CD14-positive monocyte (primary cell): Measurements from ENCODE around the gene IRF6. TPM values are rescaled to one million over a fixed set of nuclear protein-coding genes. Genes with fewer than 3 reads are reported as not detected.

Source experiments
- DNase-seq, 3 donors: peaks; one replicate each; pipeline ENCODE4 v3.0.0-alpha.2; 2011 to 2022
- H2AFZ ChIP-seq: 2 replicates; pipeline ENCODE4 v1.6.0; 2012; ENCODE audit warnings: mild to moderate bottlenecking, low read depth, low read length, inconsistent platforms; ENCODE audit not compliant: insufficient read depth, poor library complexity, severe bottlenecking
- H3K27ac ChIP-seq, 2 donors: 1 replicate in 1 of 2; 2 replicates in 1 of 2; pipeline ENCODE4 v1.5.1; 2012 to 2013; ENCODE audit warnings: low read length in 2 of 2, control low read depth in 1 of 2, inconsistent platforms in 1 of 2, low read depth in 1 of 2, mild to moderate bottlenecking in 1 of 2
- H3K27me3 ChIP-seq, 2 donors: one replicate each; pipeline versions ENCODE4 v1.6.0 to v1.6.1; 2011 to 2013; ENCODE audit warnings: low read length in 2 of 2; ENCODE audit not compliant: control insufficient read depth in 2 of 2, insufficient read depth in 2 of 2
- H3K36me3 ChIP-seq, 2 donors: replicated peaks in 1 of 2; 1 replicate in 1 of 2; 2 replicates in 1 of 2; pipeline versions ENCODE4 v1.5.1 to v1.6.1; 2012 to 2013; ENCODE audit warnings: low read length in 2 of 2, control low read depth in 1 of 2, inconsistent platforms in 1 of 2, mild to moderate bottlenecking in 1 of 2; ENCODE audit not compliant: insufficient read depth in 2 of 2, control insufficient read depth in 1 of 2
- H3K4me1 ChIP-seq, 2 donors: 1 replicate in 1 of 2; 2 replicates in 1 of 2; pipeline versions ENCODE4 v1.5.1 to v1.6.1; 2012 to 2013; ENCODE audit warnings: low read length in 2 of 2, control low read depth in 1 of 2, inconsistent platforms in 1 of 2, mild to moderate bottlenecking in 1 of 2, moderate library complexity in 1 of 2; ENCODE audit not compliant: insufficient read depth in 2 of 2, control insufficient read depth in 1 of 2
- H3K4me2 ChIP-seq: replicated peaks from 2 replicates; pipeline ENCODE3; 2012; ENCODE audit warnings: low read length, moderate library complexity, mild to moderate bottlenecking; ENCODE audit not compliant: poor library complexity, severe bottlenecking; ENCODE audit errors: extremely low read depth
- H3K4me3 ChIP-seq, 3 experiments: fragments of 200-600 bp in 1 of 3; sonication (generic) in 1 of 3; replicated peaks in 1 of 3; 1 replicate in 2 of 3; 2 replicates in 1 of 3; pipeline ENCODE4 v1.5.1; 2011 to 2013; ENCODE audit warnings: low read length in 3 of 3, mild to moderate bottlenecking in 3 of 3, control low read depth in 2 of 3, low read depth in 2 of 3, inconsistent platforms in 1 of 3, moderate library complexity in 1 of 3
- H3K79me2 ChIP-seq: 2 replicates; pipeline ENCODE4 v1.6.0; 2012; ENCODE audit warnings: mild to moderate bottlenecking, control low read depth, inconsistent platforms, low read length, moderate library complexity; ENCODE audit not compliant: insufficient read depth
- H3K9ac ChIP-seq: 2 replicates; pipeline ENCODE4 v1.6.0; 2017; ENCODE audit warnings: low read length, mild to moderate bottlenecking; ENCODE audit not compliant: insufficient read depth, poor library complexity, severe bottlenecking
- H3K9me3 ChIP-seq, 2 donors: replicated peaks in 1 of 2; 1 replicate in 1 of 2; 2 replicates in 1 of 2; pipeline versions ENCODE4 v1.5.1 to v1.6.1; 2012 to 2013; ENCODE audit warnings: low read length in 2 of 2, control low read depth in 1 of 2; ENCODE audit not compliant: control insufficient read depth in 1 of 2, insufficient read depth in 1 of 2
- H4K20me1 ChIP-seq: 2 replicates; pipeline ENCODE4 v1.6.0; 2012; ENCODE audit warnings: mild to moderate bottlenecking, low read length, control low read depth, moderate library complexity; ENCODE audit not compliant: insufficient read depth
- H3K27ac Mint-ChIP-seq, 7 donors: one replicate each; pipeline ENCODE4 v1.8.0; 2020; ENCODE audit warnings: mild to moderate bottlenecking in 7 of 7, mixed read lengths in 7 of 7, moderate library complexity in 6 of 7, inconsistent platforms in 2 of 7
- H3K27me3 Mint-ChIP-seq, 3 donors: one replicate each; pipeline ENCODE4 v1.8.0; 2021 to 2022; ENCODE audit warnings: low read depth in 3 of 3, mild to moderate bottlenecking in 3 of 3, mixed read lengths in 3 of 3, moderate library complexity in 3 of 3, inconsistent platforms in 1 of 3
- H3K36me3 Mint-ChIP-seq, 2 donors: one replicate each; pipeline ENCODE4 v1.8.0; 2020; ENCODE audit warnings: mixed read lengths in 2 of 2, inconsistent platforms in 1 of 2, mild to moderate bottlenecking in 1 of 2
- H3K4me1 Mint-ChIP-seq: one replicate; pipeline ENCODE4 v1.8.0; 2020; ENCODE audit warnings: mild to moderate bottlenecking, mixed read lengths
- H3K4me3 Mint-ChIP-seq, 2 donors: one replicate each; pipeline ENCODE4 v1.8.0; 2020; ENCODE audit warnings: mild to moderate bottlenecking in 2 of 2, mixed read lengths in 2 of 2, moderate library complexity in 1 of 2
- H3K9me3 Mint-ChIP-seq, 7 donors: one replicate each; pipeline ENCODE4 v1.8.0; 2020 to 2022; ENCODE audit warnings: mixed read lengths in 7 of 7, mild to moderate bottlenecking in 6 of 7, moderate library complexity in 6 of 7, inconsistent platforms in 2 of 7
- WGBS: methylation state at CpG from one replicate; pipeline ENCODE4 v1.1.5; 2013; ENCODE audit warnings: missing lambda C conversion rate; ENCODE audit not compliant: insufficient coverage; 5-methylcytosine and 5-hydroxymethylcytosine counted together
- intact Hi-C, 2 donors: fragments of 100-400 bp; cut with micrococcal nuclease; formaldehyde crosslinking; loops; one replicate each; pipeline versions ENCODE4 v1.15.0 to v1.15.1; 2023
- polyA plus RNA-seq, 3 donors: library from polyadenylated mRNA; depleted of rRNA in 1 of 3; unstranded in 2 of 3; stranded (reverse) in 1 of 3; fragments of 300-500 nt in 2 of 3; fragments of >200 nt in 1 of 3; fragmentation: Illumina TruSeq in 2 of 3; gene quantifications; 1 replicate in 2 of 3; 2 replicates in 1 of 3; pipeline ENCODE4 v1.2.3, GENCODE V29; 2012 to 2021
- TF ChIP-seq, protein P1 (sequence below): fragments of 200-600 bp; IDR thresholded peaks from one replicate; pipeline ENCODE4 v1.8.0; 2022; ENCODE audit warnings: antibody characterized with exemption, mild to moderate bottlenecking

IRF6 gene
- polyA plus RNA-seq, 3 donors: 0.21 to 0.62 (median 0.35) TPM

DNA sequence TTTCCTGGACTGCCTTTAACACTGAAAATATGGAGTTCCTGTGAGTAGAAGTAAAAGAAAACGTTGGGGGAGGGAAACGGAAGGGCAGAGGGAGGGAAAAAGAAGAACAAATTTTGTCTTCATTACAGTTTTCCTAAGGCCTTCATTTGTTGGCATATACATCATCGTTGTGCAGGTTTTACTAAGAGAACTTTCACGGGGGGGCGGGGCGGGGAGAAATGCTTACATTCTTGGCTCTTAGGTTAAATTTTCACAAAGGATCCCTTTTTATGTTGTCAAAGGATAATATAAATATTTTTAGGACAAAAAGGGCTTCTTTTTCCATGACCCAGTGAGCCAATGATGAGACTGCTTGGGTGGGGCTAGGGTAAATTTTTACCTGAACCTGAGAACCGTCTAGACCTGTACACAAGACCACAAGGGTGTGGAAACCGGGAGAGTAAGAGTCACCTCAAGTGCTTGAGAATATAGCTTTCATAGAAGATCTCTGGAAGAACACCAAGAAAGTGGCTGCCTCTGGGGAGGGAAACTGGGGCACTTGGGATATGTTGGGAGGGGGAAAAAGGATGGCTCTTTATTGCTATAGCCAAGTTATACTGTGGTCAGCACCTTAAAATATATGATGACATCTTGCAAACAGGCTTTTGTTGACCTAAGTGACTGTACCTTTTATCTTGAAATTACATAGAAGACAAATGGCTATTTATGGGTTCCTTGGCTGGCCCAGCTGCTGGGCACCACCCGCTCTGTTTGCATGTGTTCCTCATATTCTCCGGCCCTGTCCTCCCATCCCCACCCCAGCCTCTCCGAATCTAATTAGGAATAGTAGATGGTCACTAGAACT lies 19.9 kb upstream of the IRF6 start:
- no peak for DNase-seq
- no peak overlapping the region for H3K4me2 ChIP-seq
- H3K27ac ChIP-seq: no peak overlapping the region
- intact Hi-C loops: no loop called here
- 93% methylated on average over 2 of the region's 11 CpGs for whole genome bisulfite sequencing
- peaks cover 18% of the 10 kb centered on the region for H3K4me1 Mint-ChIP-seq
- peaks cover 0 to 2% of the 10 kb centered on the region in 2 donors for H3K27me3 ChIP-seq
- H3K4me3 Mint-ChIP-seq: no peak overlapping the region
- peaks cover 4 to 11% of the 10 kb centered on the region in 2 donors for H3K36me3 Mint-ChIP-seq
- no peak overlapping the region for H3K27ac Mint-ChIP-seq
- H3K4me1 ChIP-seq: peaks cover 15 to 19% of the 10 kb centered on the region in 2 donors
- H3K27me3 Mint-ChIP-seq: peaks cover 0 to 16% (median 5%) of the 10 kb centered on the region in 3 donors
- no peaks in the 10 kb centered on the region for H3K9me3 ChIP-seq
- peak overlapping the region; percentile 39 for H2AFZ ChIP-seq
- H4K20me1 ChIP-seq: no peaks in the 10 kb centered on the region
- H3K9me3 Mint-ChIP-seq: peaks cover 0 to 4% (median 0%) of the 10 kb centered on the region in 7 donors
- H3K9ac ChIP-seq: no peak overlapping the region
- H3K4me3 ChIP-seq: no peak overlapping the region
- H3K79me2 ChIP-seq: peaks cover 4% of the 10 kb centered on the region
- H3K36me3 ChIP-seq: peaks cover under 1 to 9% of the 10 kb centered on the region in 2 donors
- TF ChIP-seq, protein P1, sequence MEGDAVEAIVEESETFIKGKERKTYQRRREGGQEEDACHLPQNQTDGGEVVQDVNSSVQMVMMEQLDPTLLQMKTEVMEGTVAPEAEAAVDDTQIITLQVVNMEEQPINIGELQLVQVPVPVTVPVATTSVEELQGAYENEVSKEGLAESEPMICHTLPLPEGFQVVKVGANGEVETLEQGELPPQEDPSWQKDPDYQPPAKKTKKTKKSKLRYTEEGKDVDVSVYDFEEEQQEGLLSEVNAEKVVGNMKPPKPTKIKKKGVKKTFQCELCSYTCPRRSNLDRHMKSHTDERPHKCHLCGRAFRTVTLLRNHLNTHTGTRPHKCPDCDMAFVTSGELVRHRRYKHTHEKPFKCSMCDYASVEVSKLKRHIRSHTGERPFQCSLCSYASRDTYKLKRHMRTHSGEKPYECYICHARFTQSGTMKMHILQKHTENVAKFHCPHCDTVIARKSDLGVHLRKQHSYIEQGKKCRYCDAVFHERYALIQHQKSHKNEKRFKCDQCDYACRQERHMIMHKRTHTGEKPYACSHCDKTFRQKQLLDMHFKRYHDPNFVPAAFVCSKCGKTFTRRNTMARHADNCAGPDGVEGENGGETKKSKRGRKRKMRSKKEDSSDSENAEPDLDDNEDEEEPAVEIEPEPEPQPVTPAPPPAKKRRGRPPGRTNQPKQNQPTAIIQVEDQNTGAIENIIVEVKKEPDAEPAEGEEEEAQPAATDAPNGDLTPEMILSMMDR: no peak

DNA sequence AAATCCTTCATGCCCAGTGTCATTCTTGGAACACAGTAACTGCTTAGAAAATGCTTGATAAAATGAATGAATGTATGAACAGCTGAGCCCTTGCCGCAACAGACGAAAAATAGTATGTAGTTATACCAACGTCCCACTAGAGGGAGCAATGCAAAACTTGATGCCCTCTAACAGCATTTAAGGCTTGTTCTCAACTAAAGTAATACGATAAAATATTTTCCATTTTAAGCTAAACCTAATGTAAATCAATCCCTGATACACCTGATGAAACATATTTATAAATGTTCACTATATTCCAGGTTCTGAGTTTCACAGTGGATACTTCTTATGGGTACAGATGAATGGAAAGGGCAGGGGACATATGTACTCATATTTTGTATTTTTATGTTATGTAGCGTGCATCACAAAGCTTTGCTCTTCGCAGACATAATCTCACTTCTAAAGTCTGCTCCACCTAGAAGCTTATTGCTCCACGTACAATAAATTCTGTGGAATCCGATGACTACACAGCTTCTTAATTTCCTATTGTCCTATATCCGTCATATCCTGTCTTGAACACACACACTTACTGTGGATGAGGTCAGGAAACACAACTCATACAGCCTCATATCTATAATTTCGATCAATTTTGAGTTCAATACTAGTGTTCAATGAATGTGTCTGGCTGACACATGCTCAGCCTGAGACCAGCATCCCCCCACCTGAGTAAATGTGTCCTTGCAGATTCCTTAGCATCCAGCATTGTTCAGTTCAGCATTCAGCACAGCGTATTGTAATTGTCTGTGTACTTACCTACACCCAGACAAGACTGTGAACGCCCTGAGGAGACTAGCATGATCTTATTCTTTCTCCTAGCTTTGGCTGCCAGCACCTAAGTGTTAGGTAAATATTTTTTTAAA lies 17.4 kb upstream of the IRF6 start:
- peak; percentile 18 to 58 (median 51) for DNase-seq
- TF ChIP-seq, protein P1: peak; percentile 87
- H3K9me3 ChIP-seq: no peaks in the 10 kb centered on the region
- no peak overlapping the region for H3K27ac ChIP-seq
- no peaks in the 10 kb centered on the region for H3K36me3 ChIP-seq
- no peak overlapping the region for H3K4me2 ChIP-seq
- peaks cover 4 to 9% of the 10 kb centered on the region in 2 donors for H3K27me3 ChIP-seq
- 60% methylated on average over 1 of the region's 12 CpGs for WGBS
- Mint-ChIP-seq H3K36me3 (no peaks in the 10 kb centered on the region), H3K4me1 (peaks cover 10% of the 10 kb centered on the region), H3K27me3 (peaks cover 3 to 28% (median 7%) of the 10 kb centered on the region in 3 donors), H3K4me3 (no peak overlapping the region), H3K9me3 (peaks cover 0 to 4% (median 0%) of the 10 kb centered on the region in 7 donors), H3K27ac (peak overlapping the region in 1 of 7 donors; percentile 19)
- H2AFZ ChIP-seq: peak overlapping the region; percentile 62
- H4K20me1 ChIP-seq: no peaks in the 10 kb centered on the region
- H3K4me3 ChIP-seq: no peak overlapping the region
- no peaks in the 10 kb centered on the region for H3K79me2 ChIP-seq
- intact Hi-C loops: no loop called here
- peaks cover 8 to 12% of the 10 kb centered on the region in 2 donors for H3K4me1 ChIP-seq
- H3K9ac ChIP-seq: no peak overlapping the region
